LoVo (cell line): ENCODE data around the gene PIK3CB.
"Not testable (repeated sequence)": the region's sequence is repeated elsewhere in the genome, so short reads cannot be mapped to it uniquely, and the experiment has no call there.

ENCODE experiments used
- DNase-seq: peaks from one replicate; pipeline ENCODE4 v3.0.0-alpha.2; 2016; ENCODE audit warnings: low spot score

The PIK3CB gene

DNA sequence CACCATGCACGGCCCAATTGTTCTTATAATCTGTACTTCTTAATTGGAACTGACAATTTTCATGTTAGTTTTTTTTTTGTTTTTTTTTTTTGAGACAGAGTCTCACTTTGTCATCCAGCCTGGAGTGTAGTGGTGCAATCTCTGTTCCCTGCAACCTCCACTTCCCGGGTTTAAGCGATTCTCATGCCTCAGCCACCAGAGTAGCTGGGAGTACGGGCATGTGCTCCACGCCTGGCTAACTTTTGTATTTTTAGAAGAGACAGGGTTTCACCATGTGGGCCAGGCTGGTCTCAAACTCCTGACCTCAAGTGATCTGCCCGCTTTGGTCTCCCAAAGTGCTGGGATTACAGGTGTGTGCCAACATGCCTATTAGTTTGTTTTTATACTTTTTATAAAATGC, 153.8 kb downstream of the PIK3CB start:
- DNase-seq, result not testable (repeated sequence)

DNA sequence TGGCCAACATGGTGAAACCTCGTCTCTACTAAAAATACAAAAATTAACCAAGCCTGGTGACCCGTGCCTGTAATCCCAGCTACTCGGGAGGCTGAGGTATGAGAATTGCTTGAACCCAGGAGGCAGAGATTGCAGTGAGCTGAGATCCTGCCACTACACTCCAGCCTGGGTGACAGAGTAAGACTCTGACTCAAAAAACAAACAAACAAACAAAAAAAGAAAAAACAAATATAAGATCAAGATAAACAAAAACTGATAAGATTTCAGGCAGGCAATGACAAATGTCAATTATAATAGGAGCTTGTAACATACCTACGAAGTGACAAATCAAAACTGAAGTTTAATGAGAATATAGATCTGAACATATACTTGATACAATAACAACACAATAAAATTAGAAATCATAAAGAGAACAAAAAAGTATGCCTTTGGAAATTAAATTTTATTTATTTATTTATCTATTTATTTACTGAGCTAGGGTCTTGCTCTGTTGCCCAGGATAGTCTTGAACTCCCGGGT, 155.8 kb downstream of the PIK3CB start:
- DNase-seq, result no peak

DNA sequence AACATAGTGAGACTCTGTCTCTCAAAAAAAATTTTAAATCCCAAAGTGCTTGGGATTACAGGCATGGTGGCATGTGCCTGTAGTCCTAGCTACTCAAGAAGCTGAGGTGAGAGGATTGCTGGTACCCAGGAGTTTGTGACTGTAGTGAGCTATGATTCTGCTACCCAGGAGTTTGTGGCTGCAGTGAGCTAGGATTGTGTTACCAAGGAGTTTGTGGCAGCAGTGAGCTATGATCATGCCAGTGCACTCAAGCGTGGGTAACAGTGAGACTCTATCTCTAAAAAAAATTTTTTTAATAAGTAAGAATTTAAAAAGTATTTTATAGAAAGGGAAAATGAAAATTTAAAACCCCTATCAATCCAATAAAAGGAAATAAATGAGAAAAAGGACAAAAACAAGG, 156.6 kb downstream of the PIK3CB start:
- no peak for DNase-seq

DNA sequence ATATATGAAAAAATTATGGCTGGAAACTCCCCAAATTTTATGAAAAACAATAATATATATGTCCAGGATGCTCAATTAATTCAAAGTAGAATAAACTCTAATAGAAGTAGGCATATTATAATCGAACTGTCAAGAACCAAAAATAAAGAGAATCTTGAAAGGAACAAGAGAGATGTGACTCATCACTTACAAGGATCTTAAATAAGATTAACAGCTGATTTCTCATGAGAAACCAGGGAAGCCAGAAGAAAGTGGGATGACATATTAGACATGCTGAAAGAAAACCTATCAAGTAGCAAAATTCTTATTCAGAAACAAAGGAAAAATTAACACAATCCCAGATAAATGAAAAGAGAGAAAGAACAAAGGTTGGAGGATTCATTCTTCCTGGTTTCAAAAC, 159.3 kb downstream of the PIK3CB start:
- DNase-seq, result no peak

DNA sequence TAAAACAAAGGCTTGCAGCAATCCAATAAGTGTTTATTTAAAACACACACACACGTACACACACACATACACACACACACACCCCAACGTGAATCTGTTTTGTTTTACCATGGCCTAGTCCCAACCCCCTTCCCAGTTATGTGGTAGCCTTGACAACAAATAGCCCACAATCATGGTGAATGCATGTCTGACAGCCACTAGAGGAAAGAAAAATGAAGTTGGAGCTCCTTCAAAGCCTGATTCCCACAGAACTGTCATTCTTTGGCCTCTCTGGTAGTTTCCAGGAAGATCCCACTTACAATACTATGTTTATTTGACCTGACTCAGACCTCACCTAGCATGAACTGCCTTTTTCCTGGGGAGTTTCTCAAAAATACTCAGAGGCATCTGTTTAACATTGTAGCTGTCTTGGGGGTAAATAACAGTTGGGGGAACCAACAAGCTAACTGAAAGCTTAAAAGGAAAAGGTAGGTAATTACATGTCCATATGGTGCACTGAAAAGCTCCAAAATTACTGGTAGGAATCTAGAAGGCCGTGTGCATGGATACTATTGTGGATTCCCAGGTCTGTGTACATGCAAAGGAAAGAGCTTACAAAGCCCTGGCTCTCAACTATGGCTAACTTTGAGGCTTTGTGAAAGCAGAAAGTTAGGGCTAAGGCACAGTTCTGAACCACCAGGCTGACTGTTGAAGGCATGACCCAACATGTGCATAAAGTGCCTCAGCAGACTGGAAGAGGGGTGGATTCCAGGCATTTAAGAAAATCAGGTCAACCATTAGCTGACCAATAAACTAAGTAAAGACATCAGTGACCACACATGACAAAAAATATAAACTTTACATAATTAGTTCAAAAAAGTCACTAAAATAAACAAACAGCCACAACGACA, 160.8 kb downstream of the PIK3CB start:
- no peak for DNase-seq

DNA sequence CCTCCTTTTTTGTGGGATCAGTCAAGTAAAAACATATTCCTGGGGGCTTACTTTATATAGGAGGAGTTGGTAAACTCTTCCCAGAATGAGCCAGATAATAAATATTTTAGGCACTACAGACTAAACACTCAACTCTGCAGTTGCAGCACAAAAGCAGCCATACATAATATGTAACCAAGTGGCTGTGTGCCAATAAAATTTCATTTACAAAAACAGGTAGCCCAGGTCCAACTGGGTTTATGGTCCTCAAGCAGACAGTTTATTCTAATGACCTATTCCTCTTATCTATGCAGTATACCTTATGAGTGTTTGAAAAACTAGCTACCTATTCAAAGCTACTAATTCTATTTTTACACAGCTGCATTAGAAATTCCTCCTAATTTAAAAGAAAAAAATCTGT, 164.3 kb downstream of the PIK3CB start:
- DNase-seq, result no peak

DNA sequence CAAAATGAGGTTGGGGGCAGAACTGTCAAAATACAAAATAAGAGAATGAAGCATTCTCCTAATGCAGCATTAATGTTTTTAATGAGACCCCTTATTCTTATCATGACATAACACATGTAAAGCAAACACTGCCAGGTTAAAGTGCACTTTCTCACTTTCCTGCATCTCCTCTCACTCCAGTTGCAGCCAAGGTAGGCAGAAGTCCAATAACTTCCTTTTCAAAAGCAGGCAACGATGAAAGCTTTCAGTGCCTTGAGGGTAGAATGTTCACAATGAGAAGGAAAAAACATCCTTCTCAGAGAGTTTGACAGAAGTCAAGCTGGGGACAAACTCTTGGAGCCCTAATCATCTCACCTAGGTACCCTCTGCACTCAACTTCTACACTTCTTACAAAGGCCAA, 166.6 kb downstream of the PIK3CB start:
- no peak for DNase-seq

DNA sequence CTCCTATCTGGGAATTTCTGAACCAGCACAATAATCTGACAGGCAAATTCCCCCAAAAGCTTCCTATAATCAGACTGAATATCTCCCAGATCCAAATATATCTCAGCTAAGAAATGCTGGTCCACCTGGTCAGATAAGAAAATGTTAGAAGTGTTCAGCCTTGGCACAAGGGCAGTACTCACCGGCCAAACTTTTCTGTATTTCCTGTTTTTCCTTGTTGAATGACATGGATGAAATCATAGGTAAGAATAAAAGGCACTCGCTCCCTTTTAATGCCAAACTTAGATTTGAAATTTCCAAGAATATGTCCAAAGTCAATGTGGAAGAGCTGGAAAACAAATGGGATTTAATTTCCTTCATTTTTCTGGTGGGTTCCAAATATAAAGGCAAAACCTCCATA, 177.2 kb downstream of the PIK3CB start:
- no peak for DNase-seq

DNA sequence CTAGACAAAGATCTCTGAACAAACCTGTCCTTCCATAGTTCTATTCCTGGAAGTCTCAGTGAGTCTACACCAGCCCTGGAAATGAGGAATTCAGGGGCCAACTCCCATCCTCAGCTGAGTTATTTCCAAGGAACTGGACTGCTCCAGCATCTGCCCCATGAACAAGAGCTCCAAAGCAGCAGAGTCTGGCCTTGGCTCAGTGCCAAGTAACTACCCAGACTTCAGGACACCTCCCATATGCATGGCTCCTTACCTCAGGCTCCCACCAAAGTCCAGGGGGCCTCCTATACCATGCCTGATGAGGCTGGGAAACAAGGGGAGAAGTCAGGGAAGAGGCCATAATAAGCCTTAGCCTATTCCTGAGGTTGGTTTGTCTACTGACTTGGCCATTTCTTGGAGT, 181.2 kb downstream of the PIK3CB start:
- DNase-seq, result no peak

DNA sequence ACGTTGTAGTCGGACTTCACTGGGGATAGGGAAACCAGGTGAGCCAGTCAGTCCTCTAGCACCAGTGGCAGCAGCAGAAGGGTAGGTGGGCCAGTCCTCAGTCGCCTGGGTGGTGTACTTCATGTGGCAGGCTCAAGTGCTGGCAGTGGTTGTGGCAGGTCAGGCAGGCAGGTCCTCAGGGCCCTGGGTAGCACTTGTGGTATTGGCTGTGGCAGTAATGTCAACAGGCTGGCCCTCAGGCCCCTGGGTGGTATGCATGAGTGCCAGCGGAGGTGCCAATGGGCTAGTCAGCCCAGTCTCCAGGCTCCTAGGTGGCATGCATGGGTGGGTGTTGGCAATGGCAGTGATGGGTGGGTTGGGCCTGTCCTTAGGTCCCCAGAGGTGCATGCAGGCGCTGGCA, 185.6 kb downstream of the PIK3CB start:
- no peak for DNase-seq

DNA sequence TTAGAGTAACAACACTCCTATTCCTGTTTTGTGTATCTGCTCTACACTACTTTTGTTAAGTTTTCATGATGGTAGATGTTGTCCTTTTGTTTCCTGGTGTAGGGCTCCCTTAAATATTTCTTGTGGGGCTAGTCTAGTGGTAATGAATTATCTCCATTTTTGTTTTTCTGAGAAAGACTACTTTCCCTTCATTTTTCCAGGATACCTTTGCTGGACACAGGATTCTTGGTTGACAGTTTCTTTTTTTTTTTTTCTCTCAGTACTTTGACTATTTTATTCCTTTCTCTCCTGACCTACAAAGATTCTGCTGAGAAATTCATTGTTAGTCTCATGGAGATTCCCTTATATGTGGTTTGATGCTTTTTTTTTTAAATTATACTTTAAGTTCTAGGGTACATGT, 188.2 kb downstream of the PIK3CB start:
- no peak for DNase-seq

DNA sequence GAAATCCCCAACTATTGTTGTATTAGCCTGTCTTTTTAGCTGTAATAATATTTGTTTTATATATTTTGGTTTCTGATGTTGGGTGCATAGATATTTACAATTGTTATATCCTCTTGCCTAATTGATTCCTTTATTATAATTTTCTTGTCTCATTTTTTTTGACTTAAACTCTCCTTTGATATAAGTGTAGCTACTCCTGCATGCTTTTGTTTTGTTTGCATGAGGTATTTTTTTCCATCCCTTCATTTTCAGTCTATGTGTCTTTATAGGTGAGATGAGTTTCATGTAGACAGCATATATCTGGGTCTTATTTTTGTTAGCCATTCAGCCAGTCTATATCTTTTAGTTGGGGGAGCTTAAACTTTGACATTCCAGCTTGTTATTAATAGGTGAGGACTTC, 188.7 kb downstream of the PIK3CB start:
- DNase-seq, result no peak

DNA sequence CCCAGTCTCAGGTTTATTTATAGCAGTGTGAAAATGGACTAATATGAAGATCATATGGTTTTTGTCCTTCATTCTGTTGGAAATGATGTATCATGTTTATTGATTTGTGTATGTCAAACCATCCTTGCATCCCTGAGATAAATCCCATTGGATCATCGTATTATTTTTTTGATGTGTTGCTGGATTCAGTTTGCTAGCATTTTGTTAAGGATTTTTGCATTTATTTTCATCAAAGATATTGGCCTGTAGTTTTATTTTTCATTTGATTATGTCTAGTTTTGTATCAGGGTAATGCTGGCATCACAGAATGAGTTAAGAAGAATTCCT, 191.8 kb downstream of the PIK3CB start:
- no peak for DNase-seq

DNA sequence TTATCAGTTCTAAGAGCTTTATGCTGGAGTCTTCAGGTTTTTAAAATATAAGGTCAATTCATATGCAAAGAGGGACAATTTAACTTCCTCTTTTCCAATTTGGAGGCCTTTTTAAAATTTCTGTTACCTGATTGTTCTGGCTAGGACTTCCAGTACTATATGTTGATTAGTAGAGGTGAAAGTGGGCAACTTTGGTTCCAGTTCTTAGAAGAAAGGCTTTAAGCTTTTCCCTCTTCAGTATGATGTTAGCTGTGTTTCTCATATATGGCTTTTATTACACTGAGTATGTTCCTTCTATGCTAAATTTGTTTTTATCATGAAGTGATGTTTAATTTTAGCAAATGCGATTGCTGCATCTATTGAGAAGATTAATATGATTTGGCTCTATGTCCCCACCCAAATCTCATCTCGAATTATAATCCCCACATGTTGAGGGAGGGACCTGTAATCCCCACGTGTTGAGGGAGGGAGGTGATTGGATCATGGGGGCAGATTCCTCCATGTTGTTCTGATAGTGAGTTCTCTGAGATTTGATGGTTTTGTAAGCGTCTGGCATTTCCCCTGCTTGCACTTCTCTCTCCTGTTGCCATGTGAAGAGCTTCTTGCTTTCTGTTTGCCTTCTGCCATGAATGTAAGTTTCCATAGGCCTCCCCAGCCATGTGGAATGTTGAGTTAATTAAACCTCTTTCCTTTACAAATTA, 192.4 kb downstream of the PIK3CB start:
- DNase-seq, result no peak

DNA sequence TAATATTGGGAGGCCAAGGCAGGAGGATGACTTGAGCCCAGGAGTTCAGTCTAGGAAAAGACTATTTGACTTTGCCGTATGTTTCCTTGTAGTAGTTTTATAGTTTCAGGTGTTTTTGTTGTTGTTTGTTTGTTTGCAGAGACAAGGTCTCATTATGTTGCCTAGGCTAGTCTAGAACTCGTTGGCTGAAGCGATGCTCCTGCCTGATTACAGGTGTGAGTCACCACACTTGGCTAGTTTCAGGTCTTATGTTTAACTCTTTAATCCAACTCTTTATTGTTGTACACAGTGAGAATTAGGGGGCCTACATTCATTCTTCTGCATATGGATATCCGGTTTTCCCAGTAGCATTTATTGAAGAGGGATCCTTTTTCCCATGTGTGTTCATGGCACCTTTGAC, 194.2 kb downstream of the PIK3CB start:
- no peak for DNase-seq

DNA sequence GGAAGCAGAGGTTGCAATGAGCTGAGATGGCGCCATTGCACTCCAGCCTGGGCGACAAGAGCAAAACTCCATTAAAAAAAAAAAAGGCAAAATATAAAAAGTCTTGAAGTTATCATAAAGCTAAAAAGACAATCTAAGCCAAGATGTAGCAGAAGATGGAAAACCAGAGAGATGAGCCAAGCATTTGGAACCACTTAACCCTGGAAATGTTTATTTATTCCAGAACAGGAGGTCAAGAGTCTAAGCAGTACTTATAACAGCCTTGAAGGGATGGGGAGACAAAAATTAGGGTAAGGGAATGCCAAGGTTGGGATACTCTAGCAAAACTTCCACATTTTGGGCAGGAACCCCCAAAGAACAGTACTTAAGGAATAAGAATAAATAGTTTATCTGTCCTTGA, 196.1 kb downstream of the PIK3CB start:
- DNase-seq, result no peak

DNA sequence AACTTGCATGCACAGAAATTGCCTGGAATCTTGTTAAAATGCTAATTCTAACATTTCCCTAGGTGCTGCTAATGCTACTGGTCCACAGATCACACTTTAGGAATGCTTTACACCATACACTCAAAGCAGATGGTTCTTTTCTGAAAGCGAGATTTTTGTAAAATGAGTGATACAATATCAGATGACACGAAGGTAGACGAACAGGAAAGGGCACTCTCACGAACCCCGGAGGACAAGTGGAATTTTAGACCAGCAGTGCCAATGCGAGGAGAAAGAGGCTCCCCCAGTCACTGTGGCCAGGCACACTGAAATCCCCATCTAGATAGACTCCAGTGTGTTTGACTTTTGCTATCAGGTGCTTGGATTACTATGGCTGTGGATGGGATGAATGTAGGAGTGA, 205.2 kb downstream of the PIK3CB start:
- no peak for DNase-seq

DNA sequence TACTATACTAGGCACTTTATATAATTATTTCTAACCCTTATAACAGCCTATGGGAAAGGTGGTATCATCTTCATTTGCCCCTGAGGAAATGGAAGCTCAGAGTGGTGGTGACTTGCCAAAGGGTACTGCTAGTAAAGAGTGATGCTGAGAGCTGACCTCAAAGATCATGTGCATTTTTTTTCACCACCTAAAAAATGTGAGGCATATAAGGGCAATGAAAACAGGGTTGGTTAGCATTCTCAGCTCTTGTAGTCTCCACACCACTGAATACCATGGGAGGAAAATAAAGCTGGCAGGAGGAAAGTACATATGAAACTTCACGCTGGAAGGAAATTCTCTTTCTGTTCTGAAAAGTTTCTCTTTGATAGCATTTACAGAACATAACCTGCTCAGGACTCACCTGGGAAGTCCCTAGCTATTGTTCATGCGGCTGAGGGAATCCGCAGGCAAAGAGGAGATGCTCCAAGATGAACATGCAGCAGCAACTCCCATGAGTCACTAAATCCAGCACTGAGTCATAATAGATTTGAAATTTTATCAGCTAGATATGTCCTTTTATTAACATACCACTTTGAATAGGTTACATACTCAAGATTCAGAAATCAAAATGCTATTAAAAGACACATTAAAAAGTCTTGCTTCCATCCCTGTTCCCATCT, 208.9 kb downstream of the PIK3CB start:
- no peak for DNase-seq

DNA sequence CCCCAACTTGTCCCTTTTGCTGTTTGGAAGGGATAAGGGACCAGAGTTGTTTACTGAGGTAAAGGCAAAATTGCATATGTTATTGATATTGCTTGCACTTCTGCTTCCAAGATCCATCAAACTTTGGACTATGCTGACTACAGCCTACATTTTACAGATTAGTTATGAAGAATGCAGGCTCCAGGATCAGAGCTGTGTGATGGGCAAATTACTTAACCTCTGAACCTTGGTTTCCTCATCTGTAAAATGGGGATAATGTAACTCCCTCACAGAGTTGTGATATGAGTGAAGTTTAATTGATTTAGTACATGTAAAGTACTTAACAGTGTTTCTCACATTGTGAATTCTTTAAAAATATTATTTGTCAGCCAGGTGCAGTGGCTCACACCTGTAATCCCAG, 210.2 kb downstream of the PIK3CB start:
- DNase-seq, result no peak

DNA sequence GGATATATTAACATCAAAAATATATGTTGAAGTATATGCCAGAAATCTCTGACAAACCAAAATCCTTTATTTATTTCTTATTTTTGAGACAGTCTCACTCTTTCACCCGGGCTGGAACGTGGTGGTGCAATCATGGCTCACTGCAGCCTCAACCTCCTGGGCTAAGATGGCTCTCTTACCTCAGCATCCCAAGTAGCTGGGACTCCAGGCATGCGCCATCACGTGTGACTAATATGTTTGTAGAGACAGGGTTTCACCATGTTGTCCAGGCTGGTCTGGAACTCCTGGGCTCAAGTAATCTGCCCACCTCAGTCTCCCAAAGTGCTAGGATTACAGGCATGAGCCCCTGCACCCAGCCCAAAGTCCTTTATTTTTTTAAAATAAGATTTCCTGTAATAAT, 214.3 kb downstream of the PIK3CB start:
- no peak for DNase-seq

DNA sequence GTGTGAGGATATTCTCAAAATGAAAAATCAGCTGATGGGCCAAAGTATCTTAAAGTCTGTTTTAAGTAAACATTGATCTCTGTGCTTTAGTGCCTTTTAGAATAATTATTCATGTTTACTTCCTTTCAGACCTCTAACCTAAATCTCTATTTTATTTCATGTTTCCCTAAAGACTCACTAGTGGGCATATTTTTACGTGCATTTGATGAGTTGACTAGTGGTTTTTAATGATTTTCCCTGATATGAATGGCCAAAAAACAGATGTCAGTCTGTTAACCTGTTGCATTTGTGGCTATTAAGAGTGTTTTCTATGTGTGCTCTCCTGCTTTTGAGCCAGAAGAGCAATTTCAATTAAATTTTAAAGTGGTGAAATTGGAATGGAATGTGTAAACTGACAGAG, 219.3 kb downstream of the PIK3CB start:
- DNase-seq, result no peak

DNA sequence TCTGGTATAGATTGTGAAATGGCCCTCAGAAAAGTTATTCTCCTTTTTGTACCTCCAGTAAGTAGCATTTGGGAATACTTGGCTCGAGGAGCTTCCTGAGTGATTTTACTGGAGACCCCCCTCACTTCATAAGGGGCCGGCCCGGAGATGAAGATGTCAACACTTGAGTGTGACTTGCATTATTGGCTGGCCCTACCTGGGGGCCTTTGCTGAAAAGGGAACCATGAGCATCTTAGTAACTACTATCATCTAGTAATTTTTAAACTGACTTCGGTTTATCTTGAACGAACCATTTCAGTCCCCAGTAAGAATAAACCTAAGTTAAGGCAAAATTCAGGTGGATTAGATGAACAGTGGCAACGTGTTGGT, 224.8 kb downstream of the PIK3CB start:
- DNase-seq, result no peak
